HepG2 (cell line): ENCODE results near the gene PCBP1. TPM values are rescaled to one million over a fixed set of nuclear protein-coding genes. Genes with fewer than 3 reads are reported as not detected.
A peak's percentile ranks its signal among the peaks of the same experiment; 100 is the strongest.

ENCODE experiments used
- ATF7-NPFF ChIP-seq: sonication (generic); formaldehyde crosslinking; IDR thresholded peaks from 2 replicates; pipeline ENCODE4 v1.8.1; 2023; ENCODE audit warnings: mild to moderate bottlenecking, low read depth, missing genetic modification reagents, moderate library complexity
- BCL3 ChIP-seq: sonication (generic); formaldehyde crosslinking; IDR thresholded peaks from 2 replicates; pipeline ENCODE4 v1.5.1; 2020; ENCODE audit warnings: mild to moderate bottlenecking, missing genetic modification reagents, moderate library complexity
- CHCHD3 ChIP-seq: sonication (generic); formaldehyde crosslinking; IDR thresholded peaks from 2 replicates; pipeline ENCODE4 v1.8.0; 2022; ENCODE audit warnings: mild to moderate bottlenecking, missing genetic modification reagents, moderate library complexity
- ELF4 ChIP-seq: sonication (generic); formaldehyde crosslinking; IDR thresholded peaks from 2 replicates; pipeline ENCODE4 v1.5.0; 2020; ENCODE audit warnings: missing genetic modification reagents, mild to moderate bottlenecking, moderate library complexity, borderline replicate concordance
- ETS1 ChIP-seq: sonication (generic); formaldehyde crosslinking; IDR thresholded peaks from 2 replicates; pipeline ENCODE4 v1.4.0; 2020; ENCODE audit warnings: missing genetic modification reagents
- GATAD1 ChIP-seq: IDR thresholded peaks from 2 replicates; pipeline ENCODE4 v1.6.1; 2016; ENCODE audit warnings: missing genetic modification reagents, missing compliant biosample characterization
- NPAS2 ChIP-seq: sonication (generic); formaldehyde crosslinking; IDR thresholded peaks from 2 replicates; pipeline ENCODE4 v1.8.0; 2022; ENCODE audit warnings: mild to moderate bottlenecking, missing genetic modification reagents, borderline replicate concordance
- NR2F1 ChIP-seq, 2 experiments: fragments of 450-650 bp in 1 of 2; formaldehyde crosslinking in 1 of 2; IDR thresholded peaks; 2 replicates each; pipeline versions ENCODE4 v1.5.0 to v1.6.1; 2016 to 2020; ENCODE audit warnings: mild to moderate bottlenecking in 1 of 2, missing compliant biosample characterization in 1 of 2, missing genetic modification reagents in 1 of 2, moderate library complexity in 1 of 2
- PAXIP1 ChIP-seq: sonication (generic); formaldehyde crosslinking; conservative IDR thresholded peaks from 2 replicates; pipeline ENCODE4 v1.4.0; 2020; ENCODE audit warnings: mild to moderate bottlenecking, missing genetic modification reagents, moderate library complexity
- PBX2 ChIP-seq: IDR thresholded peaks from 2 replicates; pipeline ENCODE4 v1.6.1; 2016; ENCODE audit warnings: control low read depth
- RBM22 ChIP-seq: fragments of 200-400 bp; formaldehyde crosslinking; optimal IDR thresholded peaks from 2 replicates; pipeline ENCODE3; 2017; ENCODE audit warnings: mild to moderate bottlenecking, low read length, moderate library complexity
- STAT5B ChIP-seq: sonication (generic); formaldehyde crosslinking; IDR thresholded peaks from 2 replicates; pipeline ENCODE4 v1.4.0; 2020; ENCODE audit warnings: missing genetic modification reagents
- ZBTB26 ChIP-seq: IDR thresholded peaks from 2 replicates; pipeline ENCODE4 v1.6.1; 2016; ENCODE audit warnings: missing compliant biosample characterization, missing genetic modification reagents, borderline replicate concordance
- ZKSCAN5 ChIP-seq: sonication (generic); formaldehyde crosslinking; IDR thresholded peaks from 2 replicates; pipeline ENCODE4 v1.5.1; 2020; ENCODE audit warnings: mild to moderate bottlenecking, missing genetic modification reagents
- ZNF136 ChIP-seq: sonication (generic); formaldehyde crosslinking; IDR thresholded peaks from 2 replicates; pipeline ENCODE4 v1.8.1; 2022; ENCODE audit warnings: low read depth, mild to moderate bottlenecking, moderate library complexity, missing genetic modification reagents
- ZZZ3 ChIP-seq: sonication (generic); formaldehyde crosslinking; IDR thresholded peaks from 2 replicates; pipeline ENCODE4 v1.4.0; 2020; ENCODE audit warnings: missing genetic modification reagents, mild to moderate bottlenecking, borderline replicate concordance
- polyA plus RNA-seq, 8 experiments: library from polyadenylated mRNA; depleted of rRNA in 3 of 8; stranded (reverse) in 7 of 8; unstranded in 1 of 8; fragments of >200 nt; fragmentation: Illumina TruSeq in 4 of 8; extraction: Trizol in 4 of 8; gene quantifications; 2 replicates each; pipeline versions ENCODE4 v1.2.1 to v1.2.3, GENCODE V29; 2011 to 2016; ENCODE audit warnings: low read depth in 4 of 8, missing spikeins in 1 of 8, mixed read lengths in 1 of 8; ENCODE audit not compliant: insufficient read depth in 1 of 8
- total RNA-seq, 5 experiments: library from RNA; depleted of rRNA; stranded (reverse); fragments of >200 nt; fragmentation: Illumina TruSeq; extraction: Trizol; gene quantifications; 2 replicates each; pipeline ENCODE4 v1.2.3, GENCODE V29; 2016; ENCODE audit warnings: low read depth in 1 of 5

PCBP1 gene
- total and polyA plus RNA-seq, 2 of the 13 experiments (the other 11 are each of a cell fraction or from before 2014, with no cell fraction given) = 32.0 to 137 TPM

GRCh38 chr2:70104231-70105111 is 17.2 kb downstream of the PCBP1 start (continued):
- no peak for TF ChIP-seq ZBTB26 (CRISPR knock-in tag)
- TF ChIP-seq ZZZ3 (CRISPR knock-in tag) = peak; percentile 33; the same call in 1 of the 2 replicates
- no peak for TF ChIP-seq STAT5B (CRISPR knock-in tag)
- TF ChIP-seq RBM22 = no peak
- peak; percentile 47; the same call in 1 of the 2 replicates for TF ChIP-seq GATAD1
- no peak for TF ChIP-seq ATF7-NPFF (CRISPR knock-in tag)
- no peak; the same call in 1 of the 2 replicates for TF ChIP-seq ZNF136 (CRISPR knock-in tag)
- TF ChIP-seq CHCHD3 = no peak
- no peak for TF ChIP-seq NPAS2 (CRISPR knock-in tag)
- peak; percentile 63 for TF ChIP-seq PAXIP1 (CRISPR knock-in tag)
- TF ChIP-seq NR2F1 (CRISPR knock-in tag; IDR thresholded peaks at IDR 0.05) = no peak
- no peak for TF ChIP-seq ZKSCAN5 (CRISPR knock-in tag)
- 0 out of 2 replicates have a peak, but pooled peaks have one; percentile 40 for TF ChIP-seq ELF4
- TF ChIP-seq PBX2 = no peak
- TF ChIP-seq ETS1 (CRISPR knock-in tag) = no peak
- TF ChIP-seq BCL3 (CRISPR knock-in tag) = no peak
